Endodermal cell (in vitro differentiated cells): Measurements from ENCODE around the gene ITPKC. TPM values are rescaled to one million over a fixed set of nuclear protein-coding genes. Genes with fewer than 3 reads are reported as not detected.

Experiments
- DNase-seq: peaks from one replicate; pipeline ENCODE4 v3.0.0-alpha.2; 2017
- H3K27ac ChIP-seq: 2 replicates; pipeline ENCODE4 v1.5.1; 2013; ENCODE audit warnings: mild to moderate bottlenecking, low read depth, low read length, moderate library complexity
- H3K27me3 ChIP-seq: 2 replicates; pipeline ENCODE4 v1.6.1; 2013; ENCODE audit warnings: mild to moderate bottlenecking, low read length, moderate library complexity; ENCODE audit not compliant: insufficient read depth, control insufficient read depth, poor library complexity, severe bottlenecking
- H3K36me3 ChIP-seq: 2 replicates; pipeline ENCODE4 v1.7.0; 2013; ENCODE audit warnings: mild to moderate bottlenecking, low read length, moderate library complexity; ENCODE audit not compliant: control insufficient read depth, insufficient read depth
- H3K4me1 ChIP-seq: one replicate; pipeline ENCODE4 v1.7.0; 2013; ENCODE audit warnings: low read length; ENCODE audit not compliant: control insufficient read depth, insufficient read depth
- H3K4me3 ChIP-seq: 2 replicates; pipeline ENCODE4 v1.5.1; 2013; ENCODE audit warnings: mild to moderate bottlenecking, low read length, moderate library complexity
- H3K9ac ChIP-seq: 2 replicates; pipeline ENCODE4 v1.6.1; 2013; ENCODE audit warnings: mild to moderate bottlenecking, low read length, moderate library complexity; ENCODE audit not compliant: poor library complexity, severe bottlenecking; ENCODE audit errors: extremely low read depth
- H3K9me3 ChIP-seq: 2 replicates; pipeline ENCODE4 v1.6.1; 2013; ENCODE audit warnings: mild to moderate bottlenecking, low read length, moderate library complexity; ENCODE audit not compliant: control insufficient read depth
- H3K27ac Mint-ChIP-seq: 2 replicates; pipeline ENCODE4 v1.8.0; 2020; ENCODE audit warnings: mixed read lengths
- H3K27me3 Mint-ChIP-seq: 2 replicates; pipeline ENCODE4 v1.8.0; 2021; ENCODE audit warnings: mild to moderate bottlenecking, mixed read lengths; ENCODE audit not compliant: insufficient read depth
- H3K36me3 Mint-ChIP-seq: 2 replicates; pipeline ENCODE4 v1.8.0; 2020; ENCODE audit warnings: low read depth, mixed read lengths
- H3K4me1 Mint-ChIP-seq: 2 replicates; pipeline ENCODE4 v1.8.0; 2020; ENCODE audit warnings: mixed read lengths
- H3K4me3 Mint-ChIP-seq: 2 replicates; pipeline ENCODE4 v1.8.0; 2020; ENCODE audit warnings: mild to moderate bottlenecking, moderate library complexity, mixed read lengths
- H3K9me3 Mint-ChIP-seq: 2 replicates; pipeline ENCODE4 v1.8.0; 2020; ENCODE audit warnings: mild to moderate bottlenecking, mixed read lengths
- WGBS, 2 experiments: methylation state at CpG; one replicate each; pipeline versions ENCODE4 v1.1.5 to v1.1.7; 2013; ENCODE audit warnings: missing lambda C conversion rate in 2 of 2, mixed read lengths in 1 of 2; ENCODE audit not compliant: insufficient coverage in 1 of 2, insufficient read length in 1 of 2; 5-methylcytosine and 5-hydroxymethylcytosine counted together
- total RNA-seq, 2 donors: library from RNA; stranded (reverse); fragmentation: NEBNext Ultra II Directional in 1 of 2; extraction: Animal tissue kit (Norgen Biotek cat#: 25700) in 1 of 2; gene quantifications; 2 replicates in 1 of 2; 3 replicates in 1 of 2; pipeline ENCODE4 v1.2.1, GENCODE V29; 2021
- TF ChIP-seq, protein P1 (sequence below): fragments of 200-600 bp; sonication (generic); conservative IDR thresholded peaks from 2 replicates; pipeline ENCODE4 v1.5.0; 2021; ENCODE audit warnings: antibody characterized with exemption, mild to moderate bottlenecking

The ITPKC gene
- total RNA-seq, 2 donors from 2014 or later: 9.9 to 11.1 TPM

GRCh38 chr19:40673397-40673796 is 43.5 kb upstream of the ITPKC start:
- H3K36me3 ChIP-seq: peaks cover 80% of the 10 kb centered on the region
- WGBS, 2 experiments: 89 to 90% methylated on average over 6 to 11 of the region's 11 CpGs
- no peak overlapping the region for H3K4me3 Mint-ChIP-seq
- no peak overlapping the region for H3K27ac Mint-ChIP-seq
- H3K4me1 ChIP-seq: no peaks in the 10 kb centered on the region
- H3K4me1 Mint-ChIP-seq: no peaks in the 10 kb centered on the region
- TF ChIP-seq, protein P1, sequence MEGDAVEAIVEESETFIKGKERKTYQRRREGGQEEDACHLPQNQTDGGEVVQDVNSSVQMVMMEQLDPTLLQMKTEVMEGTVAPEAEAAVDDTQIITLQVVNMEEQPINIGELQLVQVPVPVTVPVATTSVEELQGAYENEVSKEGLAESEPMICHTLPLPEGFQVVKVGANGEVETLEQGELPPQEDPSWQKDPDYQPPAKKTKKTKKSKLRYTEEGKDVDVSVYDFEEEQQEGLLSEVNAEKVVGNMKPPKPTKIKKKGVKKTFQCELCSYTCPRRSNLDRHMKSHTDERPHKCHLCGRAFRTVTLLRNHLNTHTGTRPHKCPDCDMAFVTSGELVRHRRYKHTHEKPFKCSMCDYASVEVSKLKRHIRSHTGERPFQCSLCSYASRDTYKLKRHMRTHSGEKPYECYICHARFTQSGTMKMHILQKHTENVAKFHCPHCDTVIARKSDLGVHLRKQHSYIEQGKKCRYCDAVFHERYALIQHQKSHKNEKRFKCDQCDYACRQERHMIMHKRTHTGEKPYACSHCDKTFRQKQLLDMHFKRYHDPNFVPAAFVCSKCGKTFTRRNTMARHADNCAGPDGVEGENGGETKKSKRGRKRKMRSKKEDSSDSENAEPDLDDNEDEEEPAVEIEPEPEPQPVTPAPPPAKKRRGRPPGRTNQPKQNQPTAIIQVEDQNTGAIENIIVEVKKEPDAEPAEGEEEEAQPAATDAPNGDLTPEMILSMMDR: no peak
- no peak overlapping the region for H3K9ac ChIP-seq
- no peaks in the 10 kb centered on the region for H3K9me3 Mint-ChIP-seq
- H3K27me3 Mint-ChIP-seq: no peaks in the 10 kb centered on the region
- H3K9me3 ChIP-seq: no peaks in the 10 kb centered on the region
- no peaks in the 10 kb centered on the region for H3K27me3 ChIP-seq
- DNase-seq: no peak
- no peak overlapping the region for H3K4me3 ChIP-seq
- H3K27ac ChIP-seq: no peak overlapping the region
- peaks cover 55% of the 10 kb centered on the region for H3K36me3 Mint-ChIP-seq

GRCh38 chr19:40674291-40674690 is 42.6 kb upstream of the ITPKC start:
- H3K9me3 Mint-ChIP-seq: no peaks in the 10 kb centered on the region
- H3K27me3 Mint-ChIP-seq: no peaks in the 10 kb centered on the region
- Histone ChIP-seq H3K9me3 (no peaks in the 10 kb centered on the region), H3K36me3 (peaks cover 76% of the 10 kb centered on the region), H3K4me1 (no peaks in the 10 kb centered on the region), H3K27ac (no peak overlapping the region), H3K27me3 (no peaks in the 10 kb centered on the region), H3K4me3 (no peak overlapping the region), H3K9ac (no peak overlapping the region)
- 93 to 94% methylated on average over 2 to 3 of the region's 3 CpGs for WGBS, 2 experiments
- no peak for DNase-seq
- TF ChIP-seq, protein P1: no peak
- H3K36me3 Mint-ChIP-seq: peaks cover 50% of the 10 kb centered on the region
- H3K4me1 Mint-ChIP-seq: no peaks in the 10 kb centered on the region
- H3K4me3 Mint-ChIP-seq: no peak overlapping the region
- no peak overlapping the region for H3K27ac Mint-ChIP-seq

DNA sequence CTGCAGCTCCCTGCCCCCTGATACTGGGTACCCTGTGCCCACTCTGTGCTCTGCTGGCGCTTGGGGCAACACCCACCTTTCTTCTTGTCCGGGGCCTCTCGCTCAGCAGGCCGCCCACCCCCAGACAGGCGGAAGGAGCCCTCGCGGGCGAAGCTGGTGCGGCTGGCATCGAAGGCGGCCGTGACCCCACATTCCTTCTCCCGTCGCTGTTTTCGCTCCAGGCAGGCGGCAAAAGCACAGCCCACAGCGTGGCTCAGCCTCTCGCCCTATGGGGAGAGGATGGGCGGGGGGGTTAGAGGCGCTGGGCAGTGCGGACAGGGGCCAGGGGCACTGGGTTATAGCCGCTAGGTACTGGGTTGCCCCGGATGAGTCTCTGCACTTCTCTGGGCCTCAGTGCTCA is 39.8 kb upstream of the ITPKC start:
- H3K9me3 ChIP-seq: no peaks in the 10 kb centered on the region
- no peaks in the 10 kb centered on the region for H3K27me3 Mint-ChIP-seq
- H3K36me3 ChIP-seq: peaks cover 70% of the 10 kb centered on the region
- no peak overlapping the region for H3K9ac ChIP-seq
- no peak overlapping the region for H3K4me3 Mint-ChIP-seq
- 98 to 99% methylated on average over 9 to 23 of the region's 23 CpGs for WGBS, 2 experiments
- peaks cover 43% of the 10 kb centered on the region for H3K36me3 Mint-ChIP-seq
- H3K4me1 Mint-ChIP-seq: no peaks in the 10 kb centered on the region
- no peak overlapping the region for H3K27ac Mint-ChIP-seq
- DNase-seq: no peak
- TF ChIP-seq, protein P1: no peak
- no peaks in the 10 kb centered on the region for H3K27me3 ChIP-seq
- H3K4me1 ChIP-seq: no peaks in the 10 kb centered on the region
- H3K27ac ChIP-seq: no peak overlapping the region
- H3K4me3 ChIP-seq: no peak overlapping the region
- no peaks in the 10 kb centered on the region for H3K9me3 Mint-ChIP-seq
